ENCODE data around the gene MAPK8.

Gene MAPK8

GRCh38 chr10:48449501-48450232 lies 143.2 kb downstream of the MAPK8 start:
- DNase-seq (ENCODE audit: low spot score), result peak; percentile 12

GRCh38 chr10:48450233-48450740 lies 143.8 kb downstream of the MAPK8 start:
- DNase-seq (ENCODE audit: low spot score), result peak; percentile 8

GRCh38 chr10:48450741-48451466 lies 144.4 kb downstream of the MAPK8 start:
- peak; percentile 8 for DNase-seq (ENCODE audit: low spot score)

GRCh38 chr10:48451969-48452878 lies 145.7 kb downstream of the MAPK8 start:
- DNase-seq (ENCODE audit: low spot score), result peak; percentile 9

GRCh38 chr10:48452879-48453412 lies 146.5 kb downstream of the MAPK8 start:
- DNase-seq (ENCODE audit: low spot score), result peak; percentile 4

GRCh38 chr10:48453451-48454301 lies 147.2 kb downstream of the MAPK8 start:
- DNase-seq (ENCODE audit: low spot score), result no peak

- DNase-seq (ENCODE audit: low spot score), result no peak
Observed at GRCh38 chr10:48454302-48455054, 148.0 kb downstream of the MAPK8 start.

GRCh38 chr10:48455055-48455391 lies 148.5 kb downstream of the MAPK8 start:
- no peak for DNase-seq (ENCODE audit: low spot score)

- DNase-seq (ENCODE audit: low spot score), result no peak
Observed at GRCh38 chr10:48455392-48456151, 149.1 kb downstream of the MAPK8 start.

GRCh38 chr10:48456361-48456804 lies 149.9 kb downstream of the MAPK8 start:
- DNase-seq (ENCODE audit: low spot score), result no peak

- DNase-seq (ENCODE audit: low spot score), result no peak
Observed at GRCh38 chr10:48456808-48457761, 150.6 kb downstream of the MAPK8 start.

GRCh38 chr10:48457949-48458661 lies 151.6 kb downstream of the MAPK8 start:
- no peak for DNase-seq (ENCODE audit: low spot score)

- no peak for DNase-seq (ENCODE audit: low spot score)
Observed at GRCh38 chr10:48458662-48459048, 152.2 kb downstream of the MAPK8 start.

GRCh38 chr10:48459270-48460150 lies 153.0 kb downstream of the MAPK8 start:
- no peak for DNase-seq (ENCODE audit: low spot score)

- DNase-seq (ENCODE audit: low spot score), result no peak
Observed at GRCh38 chr10:48460182-48460581, 153.7 kb downstream of the MAPK8 start.

- no peak for DNase-seq (ENCODE audit: low spot score)
Observed at GRCh38 chr10:48461623-48462481, 155.4 kb downstream of the MAPK8 start.

All from AG20443 (cell line).